Spleen (tissue), 11 donors: Measurements from ENCODE around the gene HBM. TPM values are rescaled to one million over a fixed set of nuclear protein-coding genes. Genes with fewer than 3 reads are reported as not detected.

ENCODE experiments used
- DNase-seq: peaks from one replicate; pipeline ENCODE4 v3.0.0-alpha.2; 2020
- H3K27ac ChIP-seq, 8 donors: fragments of 200-600 bp; sonication (generic) in 7 of 8; 1 replicate in 4 of 8; 2 replicates in 4 of 8; pipeline versions ENCODE4 v1.5.0 to v1.8.0; 2016 to 2021; ENCODE audit warnings: inconsistent platforms in 4 of 8, mild to moderate bottlenecking in 4 of 8, moderate library complexity in 1 of 8
- H3K27me3 ChIP-seq, 7 donors: fragments of 200-600 bp; sonication (generic) in 6 of 7; replicated peaks in 1 of 7; 1 replicate in 4 of 7; 2 replicates in 3 of 7; pipeline versions ENCODE4 v1.5.0 to v1.8.0; 2016 to 2021; ENCODE audit warnings: inconsistent platforms in 3 of 7, mild to moderate bottlenecking in 1 of 7
- H3K36me3 ChIP-seq, 6 donors: fragments of 200-600 bp; sonication (generic) in 5 of 6; 1 replicate in 4 of 6; 2 replicates in 2 of 6; pipeline versions ENCODE4 v1.5.0 to v1.8.0; 2016 to 2021; ENCODE audit warnings: inconsistent platforms in 2 of 6
- H3K4me1 ChIP-seq, 6 donors: fragments of 200-600 bp; sonication (generic) in 5 of 6; 1 replicate in 3 of 6; 2 replicates in 3 of 6; pipeline versions ENCODE4 v1.5.0 to v1.8.0; 2016 to 2021; ENCODE audit warnings: inconsistent platforms in 3 of 6
- H3K4me3 ChIP-seq, 8 donors: fragments of 200-600 bp; sonication (generic) in 7 of 8; 1 replicate in 4 of 8; 2 replicates in 4 of 8; pipeline versions ENCODE4 v1.5.0 to v1.8.0; 2016 to 2021; ENCODE audit warnings: inconsistent platforms in 4 of 8, mild to moderate bottlenecking in 4 of 8, moderate library complexity in 2 of 8
- H3K9me3 ChIP-seq, 8 donors: fragments of 200-600 bp; sonication (generic) in 7 of 8; 1 replicate in 4 of 8; 2 replicates in 4 of 8; pipeline versions ENCODE4 v1.5.0 to v1.8.0; 2016 to 2021; ENCODE audit warnings: inconsistent platforms in 4 of 8
- CTCF ChIP-seq, 11 experiments: fragments of 200-600 bp in 7 of 11; fragments of 450-650 bp in 4 of 11; sonication (generic) in 4 of 11; IDR thresholded peaks in 8 of 11; conservative IDR thresholded peaks in 3 of 11; 1 replicate in 7 of 11; 2 replicates in 4 of 11; pipeline versions ENCODE4 v1.4.0 to v1.8.0; 2016 to 2021; ENCODE audit warnings: antibody characterized with exemption in 11 of 11, inconsistent platforms in 4 of 11, mild to moderate bottlenecking in 1 of 11
- POLR2A ChIP-seq, 3 donors: fragments of 450-650 bp; IDR thresholded peaks; one replicate each; pipeline ENCODE4 v1.5.1; 2017; ENCODE audit warnings: antibody characterized with exemption in 3 of 3, mild to moderate bottlenecking in 1 of 3
- POLR2AphosphoS5 ChIP-seq, 3 donors: sonication (generic); formaldehyde crosslinking; IDR thresholded peaks; one replicate each; pipeline ENCODE4 v1.5.1; 2017; ENCODE audit warnings: antibody characterized with exemption in 3 of 3
- WGBS, 5 donors: extraction: QIAGEN DNeasy Blood & Tissue Kit in 3 of 5; methylation state at CpG; one replicate each; pipeline versions ENCODE4 v1.1.5 to v1.1.7; 2013 to 2018; 5-methylcytosine and 5-hydroxymethylcytosine counted together
- intact Hi-C: fragments of 100-400 bp; cut with DNase I; formaldehyde crosslinking; loops from one replicate; pipeline ENCODE4 v1.15.0; 2023; ENCODE audit warnings: low total_unique reads
- polyA plus RNA-seq, 3 donors: library from polyadenylated mRNA; stranded (reverse); fragments of 200-250 nt; gene quantifications; one replicate each; pipeline ENCODE4 v1.2.1, GENCODE V29; 2013
- total RNA-seq, 7 donors: library from RNA; depleted of rRNA in 3 of 7; stranded (reverse); fragments of >200 nt in 3 of 7; fragmentation: NEBNext Ultra II Directional in 4 of 7; extraction: Animal tissue kit (Norgen Biotek cat#: 25700) in 4 of 7; gene quantifications; one replicate each; pipeline versions ENCODE4 v1.1.0 to v1.2.1, GENCODE V29; 2016 to 2021
- donor health status: healthy with polysubstance abuse.
- donor health status: DM: no; HTN: no; CAD: no; lungs with moderate emphysema.
- donor health status: DM: no; HTN: no; CAD: no.
- donor health status: Bipolar disorder and iron deficiency.
- donor health status: healthy.
- donor health status: DM: no; HTN: no; CAD: no.
- donor health status: DM: yes; HTN: yes; CAD: no.

Gene HBM
- total and polyA plus RNA-seq, 10 donors: 0.20 to 96.6 (median 2.9) TPM; not detected in 1

- peaks cover 0 to 75% (median 50%) of the 10 kb centered on the region in 7 donors for H3K27me3 ChIP-seq
- H3K4me3 ChIP-seq: peak overlapping the region in 3 of 8 donors; percentile 27 to 61 (median 33)
- H3K36me3 ChIP-seq: no peaks in the 10 kb centered on the region
- 2 to 5% (median 3%) methylated on average over 9 to 55 of the region's 77 CpGs for WGBS, 5 donors
- intact Hi-C loops: no loop called here
- H3K9me3 ChIP-seq: no peaks in the 10 kb centered on the region
- TF ChIP-seq POLR2AphosphoS5 (IDR thresholded peaks at IDR 0.05) (no peak), POLR2A (IDR thresholded peaks at IDR 0.05) (no peak), CTCF (IDR thresholded peaks at IDR 0.05 in 8 of 11, conservative IDR thresholded peaks at IDR 0.05 in 3 of 11) (no peak)
- no peak for DNase-seq
- H3K4me1 ChIP-seq: peaks cover 13 to 24% (median 20%) of the 10 kb centered on the region in 6 donors
- no peak overlapping the region for H3K27ac ChIP-seq
Observed at GRCh38 chr16:164827-165538, 795 bp upstream of the HBM start.

GRCh38 chr16:166375-167121 lies 770 bp downstream of the HBM start:
- intact Hi-C loops: no loop called here
- TF ChIP-seq POLR2AphosphoS5 (IDR thresholded peaks at IDR 0.05): no peak
- TF ChIP-seq CTCF (IDR thresholded peaks at IDR 0.05 in 8 of 11, conservative IDR thresholded peaks at IDR 0.05 in 3 of 11): peak in 1 of 11 experiments; percentile 1
- no peak for TF ChIP-seq POLR2A (IDR thresholded peaks at IDR 0.05)
- no peak for DNase-seq
- no peak overlapping the region for H3K27ac ChIP-seq
- H3K4me3 ChIP-seq: peak overlapping the region in 6 of 8 donors; percentile 2 to 61 (median 23)
- no peaks in the 10 kb centered on the region for H3K36me3 ChIP-seq
- 3 to 6% (median 4%) methylated on average over 14 to 45 of the region's 45 CpGs for WGBS, 5 donors
- no peaks in the 10 kb centered on the region for H3K9me3 ChIP-seq
- H3K27me3 ChIP-seq: peaks cover 0 to 79% (median 64%) of the 10 kb centered on the region in 7 donors
- peaks cover 13 to 24% (median 20%) of the 10 kb centered on the region in 6 donors for H3K4me1 ChIP-seq

- no peaks in the 10 kb centered on the region for H3K36me3 ChIP-seq
- no peak overlapping the region for H3K4me3 ChIP-seq
- DNase-seq: no peak
- H3K9me3 ChIP-seq: no peaks in the 10 kb centered on the region
- TF ChIP-seq POLR2AphosphoS5 (IDR thresholded peaks at IDR 0.05) (no peak), POLR2A (IDR thresholded peaks at IDR 0.05) (no peak), CTCF (IDR thresholded peaks at IDR 0.05 in 8 of 11, conservative IDR thresholded peaks at IDR 0.05 in 3 of 11) (no peak)
- peaks cover 13 to 24% (median 20%) of the 10 kb centered on the region in 6 donors for H3K4me1 ChIP-seq
- H3K27ac ChIP-seq: no peak overlapping the region
- peaks cover 0 to 85% (median 65%) of the 10 kb centered on the region in 7 donors for H3K27me3 ChIP-seq
- WGBS, 5 donors: 14 to 22% (median 15%) methylated on average over 11 of the region's 11 CpGs
- intact Hi-C loops: no loop called here
Observed at GRCh38 chr16:167122-167690, 1.4 kb downstream of the HBM start.
